NOMO-1 treated with dmso at 0.1 percent for 144 hours (cell line): ENCODE results near the gene ST3GAL3.

ENCODE experiments used
- DNase-seq: peaks from one replicate; lab custom pipeline; 2025; ENCODE audit not compliant: unreplicated experiment; lab: John Stamatoyannopoulos, UW

ST3GAL3 gene

DNA sequence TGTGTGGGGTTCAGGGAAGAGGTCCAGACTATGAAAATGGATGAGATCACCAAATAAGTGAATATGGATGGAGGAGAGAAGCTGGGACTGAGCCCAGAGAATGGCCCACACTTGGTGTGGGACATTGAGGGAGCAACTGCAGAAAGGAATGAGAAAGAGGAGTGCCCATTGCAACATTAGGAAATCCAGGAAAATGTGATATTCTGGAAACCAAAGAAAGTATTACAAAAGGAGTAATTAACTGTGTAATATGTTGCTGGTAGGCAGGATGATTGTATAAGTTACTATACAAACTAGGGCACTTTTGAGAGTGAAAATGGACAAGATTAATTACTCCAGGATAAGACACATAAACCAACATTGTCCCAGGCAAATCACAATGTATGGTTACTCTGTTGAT lies 166.5 kb downstream of the ST3GAL3 start:
- no peak for DNase-seq

DNA sequence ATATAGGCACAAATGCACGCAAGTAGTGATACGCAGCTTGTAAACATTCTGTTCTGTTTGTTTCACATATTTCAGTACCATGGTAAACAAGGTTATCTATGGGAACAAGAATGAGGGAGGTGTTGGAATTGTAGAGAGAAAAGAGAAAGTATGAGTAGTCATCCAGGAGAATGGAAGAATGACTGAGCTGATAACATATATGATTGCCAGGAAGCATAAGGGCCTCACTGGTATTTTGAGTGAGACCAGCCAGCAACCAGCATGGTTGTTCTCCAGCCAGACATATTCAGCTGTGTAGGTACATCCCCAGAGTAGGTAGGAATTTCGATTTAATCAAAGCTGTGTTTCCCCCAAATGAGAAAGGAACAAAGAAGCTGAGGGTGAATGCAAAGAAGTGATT lies 167.4 kb downstream of the ST3GAL3 start:
- no peak for DNase-seq

DNA sequence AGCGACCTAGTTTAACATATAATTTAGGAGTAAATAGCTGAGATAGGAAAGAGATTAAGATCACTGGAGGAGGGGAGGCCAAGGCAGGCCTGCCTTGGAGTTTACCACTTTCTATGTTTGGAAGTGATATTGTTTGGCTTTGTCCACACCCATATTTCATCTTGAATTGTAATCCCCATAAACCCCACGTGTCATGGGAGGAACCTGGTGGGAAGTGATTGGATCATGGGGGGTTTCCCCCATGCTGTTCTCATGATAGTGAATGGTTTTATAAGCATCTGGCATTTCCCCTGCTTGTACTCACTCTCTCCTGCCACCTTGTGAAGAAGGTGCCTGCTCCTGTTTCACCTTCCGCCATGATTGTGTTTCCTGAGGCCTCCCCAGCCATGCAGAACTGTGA lies 168.0 kb downstream of the ST3GAL3 start:
- DNase-seq, result no peak

DNA sequence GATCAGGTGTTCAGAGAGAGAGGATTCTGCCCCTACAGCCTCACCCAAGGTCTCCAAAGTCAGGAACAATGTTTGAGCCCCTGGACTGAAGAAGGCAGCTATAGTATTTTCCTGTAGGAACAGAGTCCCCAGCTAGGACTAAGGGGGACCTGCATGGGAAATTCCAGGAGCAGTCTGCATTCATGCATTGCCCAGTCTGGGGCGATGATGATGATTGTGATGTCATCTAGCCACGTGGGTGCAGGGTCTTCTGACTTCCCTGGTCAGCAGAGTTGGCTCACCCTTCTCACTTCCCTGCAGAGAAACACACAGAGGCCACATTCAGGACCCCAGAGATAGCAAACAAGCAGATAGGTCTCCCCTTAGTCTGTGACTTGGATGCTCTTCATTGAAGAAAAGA lies 169.8 kb downstream of the ST3GAL3 start:
- DNase-seq, result no peak

DNA sequence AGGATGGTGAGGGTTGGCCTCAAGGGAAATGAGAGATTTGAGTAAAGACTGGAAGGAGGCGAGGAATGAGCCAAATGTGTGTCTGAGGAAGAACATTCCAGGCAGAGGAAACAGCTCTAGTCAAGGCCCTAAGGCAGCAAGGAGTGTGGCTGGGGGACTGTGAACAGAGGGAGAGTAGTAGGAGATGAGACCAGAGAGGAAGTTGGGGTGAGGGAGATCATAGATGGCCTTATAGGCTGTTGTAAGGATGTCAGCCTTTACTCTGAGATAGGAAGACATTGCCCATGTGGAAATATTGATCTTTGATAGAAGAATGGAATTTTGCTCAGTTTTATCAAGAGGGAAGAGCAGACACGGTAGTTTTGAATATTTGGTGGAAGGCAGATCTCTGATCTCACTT lies 171.1 kb downstream of the ST3GAL3 start:
- DNase-seq, result no peak

DNA sequence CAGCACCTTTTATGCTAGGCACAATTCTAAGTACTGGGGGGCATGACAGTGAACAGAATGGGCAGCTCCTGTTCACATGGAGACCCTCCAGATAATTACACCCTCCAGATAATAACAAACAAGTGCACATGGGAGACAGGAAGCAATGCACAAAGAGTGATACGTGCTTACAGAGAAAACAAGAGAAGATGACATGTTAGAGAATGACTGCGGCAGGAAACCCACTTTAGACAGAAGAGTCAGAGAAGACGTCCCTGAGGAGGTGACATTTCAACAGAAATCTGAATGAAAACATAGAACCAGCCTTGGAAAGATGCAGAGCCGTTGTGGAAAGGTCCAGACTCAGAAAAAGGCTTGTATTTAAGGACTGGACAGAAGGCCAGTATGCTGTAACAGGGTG lies 171.5 kb downstream of the ST3GAL3 start:
- no peak for DNase-seq

DNA sequence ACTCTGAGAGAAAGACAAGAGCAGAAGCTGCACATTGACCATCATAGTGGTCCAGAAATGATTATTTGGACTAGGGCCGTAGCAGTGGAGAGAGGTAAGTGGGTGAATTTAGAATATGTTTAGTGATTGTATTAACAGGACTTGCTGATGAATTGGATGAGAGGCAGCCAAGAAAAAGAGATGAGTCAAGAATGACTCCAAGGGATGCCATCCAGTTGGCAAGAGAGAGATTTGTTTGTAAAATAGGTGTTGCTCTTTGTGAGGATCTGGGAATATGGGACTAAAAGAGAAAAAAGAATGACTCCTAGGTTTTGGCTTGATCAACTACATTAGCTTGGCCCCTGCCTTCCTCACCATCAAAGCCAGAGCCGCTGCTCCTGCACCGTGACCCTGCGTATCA lies 172.1 kb downstream of the ST3GAL3 start:
- no peak for DNase-seq

DNA sequence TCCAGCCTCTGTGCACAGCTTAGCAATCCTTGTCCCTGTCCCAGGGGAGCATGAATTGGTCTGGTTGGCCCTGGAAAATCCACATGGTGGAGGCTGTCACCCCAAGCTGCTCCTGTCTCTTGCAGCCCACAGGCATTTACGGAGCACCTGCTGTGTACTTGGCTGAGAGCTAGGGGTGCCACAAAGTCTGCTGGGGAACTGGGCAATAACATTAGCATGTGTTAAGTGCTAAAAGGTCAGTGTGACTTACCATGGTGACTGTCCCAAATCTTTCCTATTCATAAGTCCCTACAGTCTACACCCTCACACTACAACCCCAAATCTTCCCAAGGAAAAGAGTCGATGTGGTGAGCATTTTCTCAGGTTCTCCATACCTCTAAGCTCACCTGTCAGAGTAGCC lies 172.7 kb downstream of the ST3GAL3 start:
- no peak for DNase-seq

DNA sequence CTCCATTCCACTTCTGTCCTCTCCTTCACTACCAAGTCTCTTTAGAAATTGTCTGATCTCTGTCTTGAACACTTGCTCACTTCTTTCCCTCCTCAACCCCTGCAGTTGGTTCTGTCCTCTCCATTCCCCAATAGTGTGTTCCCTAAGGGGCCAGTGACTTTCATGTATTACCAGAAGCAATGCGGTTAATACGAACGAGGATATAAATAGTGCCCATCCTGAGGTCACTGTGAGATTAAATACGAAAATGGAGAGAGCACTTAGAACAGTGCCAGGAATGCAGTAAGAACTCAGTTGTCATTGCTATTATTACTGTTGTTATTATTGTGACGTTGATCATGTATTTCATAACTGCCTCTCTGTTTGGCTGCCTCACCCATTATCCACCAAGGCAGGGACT lies 173.3 kb downstream of the ST3GAL3 start:
- no peak for DNase-seq

DNA sequence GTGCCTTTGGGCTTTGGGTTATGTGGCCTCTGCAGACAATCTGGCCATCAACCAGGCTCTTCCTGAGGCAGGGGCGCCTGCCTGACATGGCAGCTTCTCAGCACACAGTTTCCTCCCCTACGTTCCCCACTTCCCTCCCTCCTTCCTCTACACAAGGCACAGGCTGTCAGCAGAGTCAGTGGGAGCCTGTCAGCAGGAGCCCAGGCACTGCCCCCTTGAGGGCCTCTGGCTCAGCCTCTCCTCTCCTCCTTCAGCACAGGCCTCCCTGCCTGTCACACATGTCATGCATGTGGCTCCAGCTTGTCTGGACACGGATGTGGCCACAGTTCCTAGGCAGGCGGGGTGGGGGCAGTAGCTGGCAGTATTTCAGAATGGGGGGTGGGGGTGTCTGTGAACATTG lies 174.1 kb downstream of the ST3GAL3 start:
- DNase-seq, result no peak

DNA sequence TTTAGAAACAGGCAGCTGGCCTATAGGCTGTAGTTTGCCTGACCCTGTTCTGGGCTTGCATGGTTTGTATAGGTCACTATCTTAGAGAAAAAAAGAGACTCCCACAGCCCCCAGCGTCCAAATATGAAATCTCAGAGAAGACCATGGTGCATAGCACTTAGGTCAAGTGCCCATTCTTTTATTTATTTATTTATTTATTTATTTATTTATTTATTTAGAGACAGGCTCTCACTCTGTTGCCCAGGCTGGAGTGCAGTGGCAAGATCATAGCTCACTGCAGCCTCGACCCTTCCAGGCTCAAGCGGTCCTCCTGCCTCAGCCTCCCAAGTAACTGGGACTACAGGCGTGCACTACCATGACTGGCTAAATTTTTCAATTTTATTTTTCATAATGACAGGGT lies 175.4 kb downstream of the ST3GAL3 start:
- no peak for DNase-seq

DNA sequence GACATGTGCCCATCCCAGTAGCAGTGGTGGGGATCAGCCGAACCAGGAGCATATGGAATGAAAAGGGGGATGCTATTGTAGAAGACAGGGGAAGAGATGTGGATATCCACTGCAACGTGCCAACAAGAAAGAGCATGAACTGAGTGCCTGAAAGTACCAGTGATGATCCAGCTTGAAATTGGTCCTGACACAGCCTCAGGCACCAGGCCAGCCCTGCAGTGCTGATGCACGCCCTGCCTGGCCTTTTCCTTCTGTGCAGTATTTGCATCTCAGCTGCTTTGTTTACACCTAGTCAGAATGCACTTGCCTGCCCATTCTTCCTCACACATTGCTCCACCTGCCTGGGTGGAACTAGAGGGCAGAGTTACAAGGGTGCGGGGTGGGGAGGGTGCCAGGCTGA lies 176.0 kb downstream of the ST3GAL3 start:
- DNase-seq, result no peak

DNA sequence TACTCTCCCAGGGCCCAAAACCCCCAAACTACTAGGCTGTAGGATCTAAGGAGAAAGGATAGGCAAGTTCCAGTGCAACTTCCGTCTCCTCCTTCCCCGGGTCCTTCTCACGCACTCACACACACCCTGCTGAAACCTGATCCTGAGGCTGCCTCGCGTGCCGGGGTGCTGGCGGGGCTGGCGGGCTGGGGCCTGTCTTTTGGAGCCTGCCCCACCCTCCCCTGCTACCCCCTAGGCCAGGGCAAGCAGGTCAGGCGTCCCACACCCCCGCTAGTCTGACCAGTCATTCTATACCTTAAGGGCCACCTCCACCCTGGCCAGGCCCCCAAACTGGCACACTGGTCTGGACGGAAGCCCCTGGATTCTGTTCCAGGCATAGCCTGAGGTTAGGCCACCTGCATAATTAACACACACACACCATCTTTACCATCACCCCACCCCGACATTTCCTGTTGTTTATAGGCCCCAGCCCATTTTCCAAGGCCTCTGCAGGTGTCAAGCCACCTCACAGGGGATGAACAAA lies 178.0 kb downstream of the ST3GAL3 start:
- no peak for DNase-seq

DNA sequence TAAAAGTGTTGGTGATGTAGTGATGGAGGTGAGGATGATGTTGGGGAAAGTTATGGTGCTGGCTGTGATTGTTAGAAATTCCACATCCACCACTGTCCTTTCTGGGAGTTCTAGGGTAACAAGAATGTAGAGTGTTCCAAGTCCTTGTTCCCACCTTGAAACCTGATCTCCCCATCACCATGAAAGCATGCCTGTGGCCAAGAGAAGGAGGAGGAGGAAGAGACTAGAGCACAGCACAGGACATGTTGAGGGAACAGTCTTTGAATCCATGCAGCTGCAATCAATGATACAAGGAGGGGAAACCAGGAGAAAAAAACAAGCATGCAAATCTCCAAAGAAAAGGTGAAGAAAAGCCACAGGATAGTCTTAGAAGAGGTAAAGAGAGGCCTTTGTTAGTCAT lies 180.4 kb downstream of the ST3GAL3 start:
- DNase-seq, result no peak

DNA sequence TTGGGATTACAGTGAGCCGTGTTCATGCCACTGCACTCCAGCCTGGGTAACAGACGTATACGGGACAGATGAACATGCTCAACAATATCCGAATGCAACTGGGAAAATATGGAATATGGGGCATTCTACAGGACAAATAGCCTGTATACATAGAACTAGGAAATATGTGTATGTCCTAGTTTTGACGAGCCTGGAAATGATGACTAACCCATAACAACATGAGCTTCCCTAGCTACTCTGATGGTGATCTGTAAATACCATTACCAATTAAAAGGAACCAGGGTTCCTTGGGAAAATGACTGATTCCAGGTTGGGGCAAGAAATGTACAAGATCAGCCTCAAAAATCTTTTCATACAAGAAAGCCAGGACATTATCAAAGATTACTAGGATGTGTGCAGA lies 183.5 kb downstream of the ST3GAL3 start:
- no peak for DNase-seq

DNA sequence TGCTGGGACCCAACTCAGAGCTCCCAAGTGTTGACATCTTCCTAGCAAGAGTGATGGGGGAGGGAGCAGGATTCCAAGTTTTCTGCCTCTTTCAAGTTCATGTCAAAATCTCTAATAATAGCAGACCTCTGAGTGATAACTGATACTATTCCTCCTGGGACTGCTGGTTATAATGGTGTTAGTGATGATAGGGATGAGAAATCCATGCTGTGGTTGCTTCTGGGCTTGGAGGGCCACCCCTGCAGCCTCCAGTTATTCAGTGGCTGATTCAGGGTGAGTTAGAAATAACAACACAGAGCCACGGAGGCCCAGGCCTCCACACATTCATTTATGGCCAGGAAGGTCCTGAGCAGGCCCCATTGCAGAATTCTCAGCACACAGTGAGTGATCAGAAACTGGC lies 185.7 kb downstream of the ST3GAL3 start:
- DNase-seq, result no peak

DNA sequence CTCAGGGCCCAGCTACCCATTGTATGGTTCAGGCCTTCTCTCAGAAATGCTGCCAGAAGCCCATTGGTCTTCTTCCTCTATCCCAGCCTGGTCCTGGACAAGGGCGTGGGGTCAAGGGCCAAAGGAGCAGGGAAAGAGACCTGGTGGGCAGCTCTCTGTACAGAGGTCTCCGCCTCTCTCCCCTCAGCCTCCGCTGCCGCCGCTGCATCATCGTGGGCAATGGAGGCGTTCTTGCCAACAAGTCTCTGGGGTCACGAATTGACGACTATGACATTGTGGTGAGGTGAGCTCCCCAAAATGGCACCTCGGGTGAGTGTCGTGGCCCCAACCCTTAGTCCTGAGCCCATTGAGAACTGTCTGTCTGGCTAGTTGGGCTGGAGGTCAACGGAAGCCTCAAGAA lies 191.6 kb downstream of the ST3GAL3 start:
- no peak for DNase-seq

DNA sequence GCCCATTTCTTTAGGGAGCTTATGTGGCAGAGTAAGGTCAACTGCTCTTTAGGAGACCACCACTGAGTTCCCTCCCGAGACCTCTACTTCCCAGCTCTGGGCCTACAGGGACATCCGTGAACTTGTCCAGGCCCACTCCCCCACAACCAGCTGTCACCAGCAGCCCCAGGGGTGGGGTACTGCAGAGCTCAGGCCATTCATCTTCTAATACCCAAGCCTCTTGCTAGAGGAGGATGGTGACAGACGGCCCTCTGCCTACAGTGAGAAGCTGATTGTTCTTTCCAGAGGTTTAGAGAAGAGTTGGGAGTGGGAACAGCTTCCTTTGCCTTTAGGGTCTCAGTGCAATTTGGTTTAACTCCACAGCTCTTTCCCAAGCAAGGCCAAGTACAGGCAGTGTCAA lies 193.1 kb downstream of the ST3GAL3 start:
- no peak for DNase-seq

DNA sequence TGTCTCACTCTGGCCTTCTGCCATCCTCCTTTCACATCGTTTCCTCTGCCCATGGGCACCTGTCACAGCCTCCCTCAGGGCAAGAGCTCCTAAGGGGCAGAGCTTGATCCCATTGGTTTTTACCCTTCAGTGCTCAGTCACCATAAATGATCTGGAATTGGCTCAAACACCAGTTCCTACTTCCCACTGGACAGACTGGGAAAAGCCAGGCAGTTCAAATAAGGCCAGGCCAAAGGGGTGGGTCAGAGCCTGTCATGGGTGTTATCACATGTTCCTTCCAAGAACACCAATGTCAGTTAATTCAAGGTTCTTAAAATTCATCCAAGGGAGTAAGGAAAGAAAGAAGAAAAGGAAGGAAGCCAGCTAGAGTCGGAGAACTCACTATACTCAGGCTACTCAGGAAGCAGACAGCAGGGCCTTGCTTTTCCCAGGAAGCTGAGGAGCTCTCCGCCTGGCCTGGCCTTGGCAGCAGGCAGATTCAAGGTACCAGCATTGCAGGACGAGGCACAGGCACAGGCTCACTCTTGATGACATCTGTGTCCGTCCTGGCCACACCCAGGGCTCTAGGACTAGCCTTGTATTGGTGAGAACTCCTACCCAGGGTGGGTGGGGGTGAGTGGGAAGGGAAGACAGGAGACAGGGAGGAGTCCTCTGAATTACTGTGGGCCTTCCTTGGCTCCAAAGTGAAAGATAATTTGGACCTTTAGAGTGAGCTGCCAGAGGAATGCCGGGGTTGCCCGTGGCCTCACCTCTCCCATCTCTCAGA lies 194.0 kb downstream of the ST3GAL3 start:
- DNase-seq, result no peak

DNA sequence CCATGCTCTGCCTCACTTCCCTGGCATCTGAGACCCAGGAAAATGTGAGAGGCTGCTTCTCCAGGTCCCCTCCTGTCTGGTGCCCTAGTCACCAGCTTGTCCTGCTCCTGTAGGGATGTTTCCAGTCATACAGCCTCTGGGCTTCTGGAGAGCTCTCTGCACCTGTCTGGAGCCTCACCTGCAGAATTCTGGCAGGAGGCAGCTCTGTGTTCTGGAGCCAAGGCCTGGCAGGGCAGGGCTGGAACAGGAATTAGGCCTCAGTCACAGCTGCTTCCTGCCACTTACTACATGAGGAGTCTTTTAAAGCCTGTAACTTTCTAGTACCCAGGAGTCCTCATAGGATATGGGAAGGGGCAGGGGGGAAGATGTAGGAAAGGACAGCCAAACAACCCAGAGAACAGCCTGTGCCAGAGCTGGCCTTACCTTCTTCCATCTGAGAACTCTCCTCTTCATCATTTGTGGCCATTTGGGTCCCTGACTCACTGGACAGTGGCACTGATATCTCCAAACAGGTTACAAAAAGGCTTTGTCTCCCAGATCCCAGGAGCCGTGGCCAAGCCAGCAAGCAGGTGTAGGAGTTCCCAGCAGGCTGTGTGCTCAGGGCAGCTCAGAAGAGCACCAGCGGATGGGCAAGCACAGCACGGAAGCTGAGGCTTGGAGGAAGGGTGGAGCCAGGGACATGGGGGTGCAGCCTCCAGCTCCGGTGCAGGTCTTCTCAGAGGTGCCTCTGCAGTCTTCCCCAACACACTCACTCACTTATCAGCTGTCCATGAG lies 194.9 kb downstream of the ST3GAL3 start:
- no peak for DNase-seq

DNA sequence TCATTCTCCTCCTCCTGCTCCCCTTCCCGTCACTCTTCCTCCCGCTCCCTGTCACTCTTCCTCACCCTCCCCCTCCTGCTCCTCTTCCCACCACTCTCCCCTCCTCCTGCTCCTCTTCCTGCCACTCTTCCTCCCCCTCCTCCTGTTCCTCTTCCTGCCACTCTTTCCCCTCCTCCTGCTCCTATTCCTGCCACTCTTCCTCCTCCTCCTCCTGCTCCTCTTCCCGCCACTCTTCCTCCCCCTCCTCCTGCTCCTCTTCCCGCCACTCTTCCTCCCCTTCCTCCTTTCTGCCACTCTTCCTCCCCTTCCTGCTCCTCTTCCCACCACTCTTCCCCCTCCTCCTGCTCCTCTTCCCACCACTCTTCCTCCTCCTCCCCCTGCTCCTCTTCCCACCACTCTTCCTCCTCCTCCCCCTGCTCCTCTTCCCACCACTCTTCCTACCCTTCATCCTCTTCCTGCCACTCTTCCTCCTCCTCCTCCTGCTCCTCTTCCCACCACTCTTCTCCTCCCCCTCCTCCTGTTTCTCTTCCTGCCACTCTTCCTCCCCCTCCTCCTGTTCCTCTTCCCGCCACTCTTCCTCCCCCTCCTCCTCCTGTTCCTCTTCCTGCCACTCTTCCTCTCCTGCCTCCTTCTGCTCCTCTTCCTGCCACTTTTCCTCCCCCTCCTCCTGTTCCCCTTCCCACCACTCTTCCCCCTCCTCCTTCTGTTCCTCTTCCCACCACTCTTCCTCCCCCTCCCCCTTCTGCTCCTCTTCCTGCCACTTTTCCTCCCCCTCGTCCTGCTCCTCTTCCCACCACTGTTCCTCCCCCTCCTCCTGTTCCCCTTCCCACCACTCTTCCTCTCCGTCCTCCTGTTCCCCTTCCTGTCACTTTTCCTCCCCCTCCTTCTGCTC lies 197.6 kb downstream of the ST3GAL3 start:
- no peak for DNase-seq
